Inflammatory macrophage treated with lipopolysaccharide for 1 hour (primary cell): ENCODE measurements around the gene CHSY3.
"Not testable (repeated sequence)": the region's sequence is repeated elsewhere in the genome, so short reads cannot be mapped to it uniquely, and the experiment has no call there.

Experiments used
- DNase-seq, 2 donors: peaks; one replicate each; pipeline ENCODE4 v3.0.0-alpha.2; 2020 to 2022

Gene CHSY3

DNA sequence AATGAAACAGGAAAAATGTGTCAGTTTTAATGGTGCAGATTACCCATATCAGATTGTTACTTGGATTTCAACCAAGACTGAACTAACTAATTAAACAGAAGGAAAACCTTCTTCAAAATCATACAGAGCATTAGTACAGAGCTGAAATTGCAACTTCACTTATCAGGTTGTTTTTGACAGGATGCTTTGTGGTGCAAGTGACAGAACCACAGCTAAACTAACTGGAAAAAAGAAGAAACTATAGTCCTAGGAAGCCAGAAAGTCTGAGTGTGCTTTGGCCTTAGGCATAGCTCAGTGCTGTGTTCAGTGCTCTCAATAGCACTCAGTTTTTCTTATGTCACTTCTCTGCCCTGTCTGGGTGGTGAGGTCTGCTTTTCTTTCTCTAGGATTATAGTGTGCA, 267.4 kb downstream of the CHSY3 start:
- DNase-seq, result no peak

DNA sequence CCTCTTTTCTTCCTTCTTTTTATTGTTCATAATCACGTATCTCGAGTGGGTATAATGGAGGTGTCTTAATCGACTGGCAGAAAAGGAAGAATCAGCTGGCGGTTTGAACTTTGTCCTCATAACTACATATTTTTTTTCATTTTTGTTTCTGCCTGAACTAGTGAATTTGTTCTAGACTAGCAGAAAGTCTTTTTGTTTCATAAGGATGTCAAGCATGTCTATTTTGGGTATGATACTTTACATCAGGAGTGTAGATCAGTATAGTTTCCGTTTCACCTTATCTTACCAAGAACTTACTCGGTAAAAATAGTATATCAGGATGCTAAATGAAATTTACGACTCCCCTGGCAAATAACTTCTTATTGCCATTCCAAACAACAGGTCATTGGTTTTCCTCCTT, 278.9 kb downstream of the CHSY3 start:
- no peak for DNase-seq

DNA sequence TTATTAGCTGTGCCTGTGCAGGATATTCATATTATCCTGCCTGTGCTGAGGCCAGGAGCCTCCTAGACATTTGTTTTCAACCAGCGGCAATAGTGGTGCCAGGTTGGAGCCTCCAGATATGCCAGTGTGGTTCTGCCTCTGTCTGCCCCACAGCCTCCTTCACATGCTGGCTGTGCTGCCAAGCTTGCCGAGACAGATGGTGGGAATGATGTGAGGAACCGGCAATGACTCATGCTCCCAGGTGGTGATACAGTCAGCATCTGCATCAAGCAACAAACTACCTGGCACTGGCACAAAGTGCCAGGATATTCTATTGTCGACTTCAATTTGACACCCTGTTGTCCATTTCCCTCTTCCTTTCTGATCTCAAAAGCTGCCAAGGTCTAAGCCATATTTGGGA, 285.7 kb downstream of the CHSY3 start:
- no peak for DNase-seq

DNA sequence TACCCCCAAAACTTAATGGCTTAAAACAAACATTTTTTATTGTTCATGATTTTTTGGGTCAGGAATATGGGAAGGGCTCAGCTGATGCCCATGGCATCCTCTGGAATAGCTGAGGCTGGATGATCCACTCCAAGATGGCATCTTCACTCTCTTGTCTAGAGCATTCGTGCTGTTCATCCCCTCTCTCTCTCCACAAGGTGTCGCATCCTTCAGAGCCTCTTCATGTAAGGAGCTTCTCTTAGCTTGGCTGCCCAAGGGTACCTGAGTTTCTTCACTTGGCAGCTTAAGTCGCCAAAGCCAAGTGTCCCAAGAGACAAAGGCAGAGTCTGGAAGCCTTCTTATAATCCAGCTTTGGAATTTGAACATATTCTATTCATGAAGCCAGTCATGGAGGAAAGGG, 294.7 kb downstream of the CHSY3 start:
- DNase-seq, result no peak

DNA sequence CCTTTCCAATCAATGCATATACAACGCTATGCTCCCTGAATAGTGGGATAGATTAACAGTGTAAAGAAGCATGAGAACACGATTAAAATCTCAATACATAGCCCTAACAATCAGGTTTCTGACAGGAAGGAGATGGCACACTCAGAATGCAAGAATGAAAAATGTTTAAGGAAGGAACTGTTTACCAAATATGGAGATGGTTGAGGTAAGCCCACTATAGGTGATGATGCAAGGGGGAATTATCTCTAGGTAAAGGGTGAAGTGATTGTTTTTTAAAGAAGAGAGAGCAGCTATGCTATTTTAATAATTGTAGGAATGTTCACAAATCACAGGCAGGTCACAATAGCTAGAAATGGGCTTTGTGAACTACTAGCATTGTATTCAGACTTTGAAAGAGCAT, 302.4 kb downstream of the CHSY3 start:
- DNase-seq, result no peak

DNA sequence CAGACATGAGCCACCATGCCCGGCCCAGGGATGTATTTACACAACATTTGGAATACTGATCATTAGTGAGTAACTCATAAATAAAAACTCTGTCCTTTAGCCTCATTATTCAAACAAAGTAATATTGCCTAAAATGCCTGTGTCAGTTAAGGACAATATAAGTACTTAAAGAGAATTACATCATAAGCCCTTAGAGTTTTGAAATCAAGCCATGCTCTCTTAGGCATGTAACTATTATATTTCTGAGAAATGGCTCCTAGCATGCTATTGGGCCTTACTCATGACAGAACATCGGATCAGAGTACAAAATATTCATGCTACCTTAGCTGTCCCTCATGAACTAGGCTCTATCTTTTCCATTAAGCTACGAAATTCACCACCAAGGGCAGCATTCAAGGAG, 309.3 kb downstream of the CHSY3 start:
- DNase-seq, result no peak

DNA sequence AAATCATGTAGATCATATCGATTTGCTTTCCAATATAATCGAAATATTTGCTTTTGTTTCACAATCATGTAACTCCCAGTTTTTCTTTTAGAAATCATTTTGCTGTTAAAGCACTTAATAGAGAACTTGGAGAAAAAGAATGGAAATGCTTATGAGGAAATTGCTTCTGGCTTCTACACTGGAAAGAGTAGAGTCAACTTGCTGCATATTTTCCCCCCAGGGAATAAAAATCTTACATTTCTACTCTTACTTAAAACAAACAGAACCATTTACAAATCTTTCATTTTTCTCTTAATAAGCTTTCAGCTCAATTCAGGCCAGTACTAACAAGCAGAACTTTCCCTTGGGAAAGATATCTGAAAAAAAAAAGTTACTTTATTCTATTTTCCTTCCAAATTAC, 312.0 kb downstream of the CHSY3 start:
- no peak for DNase-seq

DNA sequence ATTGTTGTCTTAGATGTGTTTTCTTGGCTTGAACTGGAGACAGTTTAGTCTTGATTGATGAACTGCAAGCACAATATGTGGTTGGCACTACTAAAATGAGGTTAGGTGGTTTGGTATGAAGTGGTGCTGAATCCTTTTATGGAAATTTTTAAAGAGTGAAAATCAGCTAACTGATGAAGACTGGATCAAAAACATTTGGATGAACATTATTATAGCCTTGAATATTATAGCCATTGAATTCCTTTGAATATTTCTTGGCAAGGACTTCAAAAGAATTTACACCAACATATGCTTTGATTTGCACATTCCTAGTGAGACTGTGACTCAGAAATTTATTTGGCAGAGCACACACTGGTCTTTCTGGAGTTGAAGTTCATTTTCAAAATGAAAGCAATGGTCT, 318.3 kb downstream of the CHSY3 start:
- DNase-seq, result no peak

DNA sequence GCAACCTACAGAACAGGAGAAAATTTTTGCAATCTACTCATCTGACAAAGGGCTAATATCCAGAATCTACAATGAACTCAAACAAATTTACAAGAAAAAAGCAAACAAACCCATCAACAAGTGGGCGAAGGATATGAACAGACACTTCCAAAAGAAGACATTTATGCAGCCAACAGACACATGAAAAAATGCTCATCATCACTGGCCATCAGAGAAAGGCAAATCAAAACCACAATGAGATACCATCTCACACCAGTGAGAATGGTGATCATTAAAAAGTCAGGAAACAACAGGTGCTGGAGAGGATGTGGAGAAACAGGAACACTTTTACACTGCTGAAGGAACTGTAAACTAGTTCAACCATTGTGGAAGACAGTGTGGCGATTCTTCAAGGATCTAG, 322.3 kb downstream of the CHSY3 start:
- not testable (repeated sequence) for DNase-seq

DNA sequence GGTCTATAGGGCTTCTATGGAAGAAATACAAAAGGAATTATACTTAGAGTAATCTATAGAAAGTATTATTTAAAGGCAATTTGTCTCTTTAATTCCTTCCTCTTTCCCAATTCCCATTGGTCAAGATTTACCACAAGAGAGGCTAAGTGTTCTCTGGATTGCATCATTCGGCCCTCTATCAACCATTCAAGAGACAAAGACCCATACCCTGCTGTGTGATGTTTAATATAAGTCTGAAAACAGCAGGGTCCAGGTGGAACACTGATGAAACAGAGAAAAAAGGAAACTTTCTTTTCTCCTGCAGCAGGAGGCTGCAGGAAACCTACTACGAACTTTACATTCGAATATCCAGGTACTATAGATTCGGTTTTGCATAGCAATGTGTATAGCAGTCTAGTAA, 323.4 kb downstream of the CHSY3 start:
- no peak for DNase-seq

DNA sequence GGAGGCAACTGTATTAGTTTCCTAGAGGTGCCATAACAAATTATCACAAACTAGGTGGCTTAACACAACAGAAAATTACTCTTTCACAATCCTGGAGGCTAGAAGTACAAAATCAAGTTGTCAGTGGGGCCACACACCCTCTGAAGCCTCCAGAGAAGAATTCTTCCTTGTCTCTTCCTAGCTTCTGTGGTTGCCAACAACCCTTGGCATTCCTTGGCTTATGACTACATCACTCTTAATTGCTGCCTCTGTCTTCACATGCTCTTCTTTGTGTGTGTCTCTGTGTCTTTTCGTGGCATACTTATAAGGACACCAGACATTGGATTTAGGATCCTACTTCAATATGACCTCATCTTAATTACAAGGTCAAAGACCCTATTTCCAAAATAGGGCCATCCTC, 327.5 kb downstream of the CHSY3 start:
- no peak for DNase-seq

DNA sequence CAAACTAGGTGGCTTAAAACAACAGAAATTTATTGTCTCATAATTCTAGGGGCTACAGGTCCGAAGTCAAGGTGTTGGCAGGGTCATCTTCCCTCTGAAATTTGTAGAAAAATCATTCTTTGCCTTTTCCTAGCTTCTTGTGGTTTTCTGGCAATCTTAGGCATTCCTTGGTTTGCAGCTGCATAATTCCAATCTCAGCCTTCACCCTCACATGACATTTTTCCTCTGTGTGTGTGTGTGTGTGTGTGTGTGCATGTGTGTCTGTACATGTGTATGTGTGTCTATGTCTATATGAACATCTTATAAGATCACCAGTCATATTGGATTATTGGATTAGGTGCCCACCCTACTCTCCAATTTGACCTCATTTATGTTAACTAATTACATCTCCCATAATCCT, 330.6 kb downstream of the CHSY3 start:
- DNase-seq, result no peak
